Right kidney (tissue), 1 donor: ENCODE measurements around the gene CAND2.
"Not testable (repeated sequence)": the region's sequence is repeated elsewhere in the genome, so short reads cannot be mapped to it uniquely, and the experiment has no call there.

Source experiments
- DNase-seq: peaks from one replicate; pipeline ENCODE4 v3.0.0-alpha.2; 2016

Gene CAND2

GRCh38 chr3:12856626-12857025 lies 60.1 kb downstream of the CAND2 start:
- no peak for DNase-seq

- DNase-seq, result no peak
Observed at GRCh38 chr3:12859840-12860239, 63.4 kb downstream of the CAND2 start.

- no peak for DNase-seq
Observed at GRCh38 chr3:12861611-12862010, 65.1 kb downstream of the CAND2 start.

GRCh38 chr3:12862387-12862786 lies 65.9 kb downstream of the CAND2 start:
- DNase-seq, result no peak

- no peak for DNase-seq
Observed at GRCh38 chr3:12865271-12865670, 68.8 kb downstream of the CAND2 start.

GRCh38 chr3:12866836-12867235 lies 70.4 kb downstream of the CAND2 start:
- no peak for DNase-seq

- DNase-seq, result peak; percentile 74
Observed at GRCh38 chr3:12868039-12869034, 71.9 kb downstream of the CAND2 start.

- DNase-seq, result peak; percentile 56
Observed at GRCh38 chr3:12869035-12869621, 72.6 kb downstream of the CAND2 start.

- no peak for DNase-seq
Observed at GRCh38 chr3:12870942-12871341, 74.5 kb downstream of the CAND2 start.

GRCh38 chr3:12871404-12871983 lies 75.0 kb downstream of the CAND2 start:
- DNase-seq, result no peak

GRCh38 chr3:12875857-12876836 lies 79.7 kb downstream of the CAND2 start:
- DNase-seq, result peak; percentile 71

GRCh38 chr3:12877040-12877439 lies 80.6 kb downstream of the CAND2 start:
- DNase-seq, result no peak

GRCh38 chr3:12878141-12878574 lies 81.7 kb downstream of the CAND2 start:
- no peak for DNase-seq

- not testable (repeated sequence) for DNase-seq
Observed at GRCh38 chr3:12878758-12879157, 82.3 kb downstream of the CAND2 start.

GRCh38 chr3:12879191-12879815 lies 82.8 kb downstream of the CAND2 start:
- DNase-seq, result no peak

- DNase-seq, result not testable (repeated sequence)
Observed at GRCh38 chr3:12881858-12882257, 85.4 kb downstream of the CAND2 start.

- no peak for DNase-seq
Observed at GRCh38 chr3:12882336-12883310, 86.1 kb downstream of the CAND2 start.

GRCh38 chr3:12884186-12884680 lies 87.8 kb downstream of the CAND2 start:
- DNase-seq, result no peak
